H1 (cell line): Measurements from ENCODE around the gene DNAJB1. TPM values are rescaled to one million over a fixed set of nuclear protein-coding genes. Genes with fewer than 3 reads are reported as not detected.

Experiments used
- CTCF ChIA-PET: fragments of 300-600 bp; sonication (Branson Sonifier 250); formaldehyde crosslinking; loops from one replicate; lab custom pipeline; 2021; ENCODE audit not compliant: partially characterized antibody; lab: Charles Lee
- POLR2A ChIA-PET: fragments of 300-600 bp; sonication (Branson Sonifier 250); formaldehyde crosslinking; loops from one replicate; lab custom pipeline; 2021; ENCODE audit warnings: inconsistent platforms; ENCODE audit not compliant: partially characterized antibody; lab: Charles Lee
- DNase-seq, 2 experiments: peaks; one replicate each; pipeline versions ENCODE4 v3.0.0 to v3.0.0-alpha.2; 2010 to 2022; ENCODE audit warnings: low spot score in 2 of 2, low read depth in 1 of 2, mixed read lengths in 1 of 2
- FAIRE-seq: peaks from 2 replicates; lab custom pipeline; 2011; peaks lifted over from hg19 to GRCh38; lab: Jason Lieb, UNC
- H2AFZ ChIP-seq: 2 replicates; pipeline ENCODE4 v1.8.1; 2012; ENCODE audit warnings: low read length, inconsistent platforms
- H2AK5ac ChIP-seq: 2 replicates; pipeline ENCODE4 v1.6.1; 2013; ENCODE audit warnings: low read depth, low read length
- H2BK120ac ChIP-seq: replicated peaks from 2 replicates; pipeline ENCODE3; 2013; ENCODE audit warnings: low read depth, low read length, inconsistent platforms
- H2BK12ac ChIP-seq: 2 replicates; pipeline ENCODE4 v1.6.1; 2013; ENCODE audit warnings: low read depth, low read length
- H2BK15ac ChIP-seq: 2 replicates; pipeline ENCODE4 v1.6.1; 2013; ENCODE audit warnings: low read length
- H2BK20ac ChIP-seq: 2 replicates; pipeline ENCODE4 v1.6.1; 2013; ENCODE audit warnings: low read length
- H2BK5ac ChIP-seq: 2 replicates; pipeline ENCODE4 v1.6.1; 2013; ENCODE audit warnings: low read depth, low read length
- H3K14ac ChIP-seq: 2 replicates; pipeline ENCODE4 v1.6.1; 2013; ENCODE audit warnings: inconsistent platforms; ENCODE audit not compliant: insufficient read length
- H3K18ac ChIP-seq: 2 replicates; pipeline ENCODE4 v1.6.1; 2013; ENCODE audit warnings: low read length; ENCODE audit errors: extremely low read depth
- H3K23ac ChIP-seq: 2 replicates; pipeline ENCODE4 v1.6.1; 2013; ENCODE audit warnings: inconsistent platforms; ENCODE audit not compliant: insufficient read length
- H3K23me2 ChIP-seq: 2 replicates; pipeline ENCODE4 v1.6.1; 2013; ENCODE audit warnings: low read depth, low read length
- H3K27ac ChIP-seq: 2 replicates; pipeline ENCODE4 v1.6.1; 2011; ENCODE audit warnings: low read depth, low read length, inconsistent platforms
- H3K27me3 ChIP-seq, 4 experiments: replicated peaks in 1 of 4; 1 replicate in 1 of 4; 2 replicates in 3 of 4; pipeline versions ENCODE4 v1.6.1 to v1.8.1; 2011 to 2013; ENCODE audit warnings: low read length in 3 of 4, mild to moderate bottlenecking in 3 of 4, inconsistent platforms in 2 of 4, mixed read lengths in 2 of 4, moderate library complexity in 1 of 4; ENCODE audit not compliant: control insufficient read depth in 3 of 4, insufficient read depth in 3 of 4; ENCODE audit errors: extremely low read depth in 1 of 4
- H3K36me3 ChIP-seq, 4 experiments: 2 replicates each; pipeline versions ENCODE4 v1.6.1 to v1.8.1; 2011 to 2013; ENCODE audit warnings: mild to moderate bottlenecking in 4 of 4, low read length in 3 of 4, moderate library complexity in 2 of 4, control low read depth in 1 of 4, inconsistent platforms in 1 of 4; ENCODE audit not compliant: insufficient read depth in 4 of 4, control insufficient read depth in 2 of 4
- H3K4ac ChIP-seq: replicated peaks from 2 replicates; pipeline ENCODE3; 2013; ENCODE audit warnings: low read length, low read depth, mixed read lengths, inconsistent platforms; ENCODE audit not compliant: insufficient read length
- H3K4me1 ChIP-seq, 4 experiments: replicated peaks in 1 of 4; 1 replicate in 1 of 4; 2 replicates in 3 of 4; pipeline versions ENCODE4 v1.6.1 to v1.8.1; 2011 to 2013; ENCODE audit warnings: low read length in 3 of 4, inconsistent platforms in 2 of 4, mixed read lengths in 1 of 4; ENCODE audit not compliant: insufficient read depth in 4 of 4, control insufficient read depth in 3 of 4
- H3K4me2 ChIP-seq, 2 experiments: 2 replicates each; pipeline versions ENCODE4 v1.6.1 to v1.8.1; 2011 to 2013; ENCODE audit warnings: low read depth in 2 of 2, low read length in 2 of 2, control low read depth in 1 of 2, inconsistent platforms in 1 of 2, mild to moderate bottlenecking in 1 of 2; ENCODE audit not compliant: insufficient read depth in 1 of 2
- H3K4me3 ChIP-seq, 4 experiments: fragments of 200-600, 300-600 bp in 1 of 4; sonication (generic), shearing (Covaris generic), sonication (Bioruptor Twin) in 1 of 4; 2 replicates each; pipeline versions ENCODE4 v1.5.1 to v1.8.1; 2011 to 2016; ENCODE audit warnings: low read length in 4 of 4, low read depth in 3 of 4, control low read depth in 2 of 4, inconsistent platforms in 2 of 4, mild to moderate bottlenecking in 2 of 4, mixed read lengths in 1 of 4, moderate library complexity in 1 of 4; ENCODE audit not compliant: insufficient read depth in 2 of 4; ENCODE audit errors: extremely low read depth in 1 of 4
- H3K56ac ChIP-seq: replicated peaks from 2 replicates; pipeline ENCODE3; 2013; ENCODE audit warnings: low read depth, mild to moderate bottlenecking, mixed read lengths, low read length, inconsistent platforms; ENCODE audit not compliant: insufficient read length
- H3K79me1 ChIP-seq: 2 replicates; pipeline ENCODE4 v1.6.1; 2013; ENCODE audit warnings: low read depth, low read length, control low read depth
- H3K79me2 ChIP-seq, 2 experiments: 2 replicates each; pipeline versions ENCODE4 v1.6.1 to v1.8.1; 2012 to 2013; ENCODE audit warnings: low read length in 2 of 2, mild to moderate bottlenecking in 2 of 2, inconsistent platforms in 1 of 2; ENCODE audit not compliant: insufficient read depth in 2 of 2, control insufficient read depth in 1 of 2
- H3K9ac ChIP-seq, 4 experiments: replicated peaks in 1 of 4; 1 replicate in 1 of 4; 2 replicates in 3 of 4; pipeline versions ENCODE4 v1.6.1 to v1.8.1; 2011 to 2013; ENCODE audit warnings: low read depth in 3 of 4, low read length in 3 of 4, control low read depth in 2 of 4, mild to moderate bottlenecking in 2 of 4, moderate library complexity in 2 of 4, inconsistent platforms in 1 of 4; ENCODE audit errors: extremely low read depth in 1 of 4
- H3K9me3 ChIP-seq, 2 experiments: 2 replicates each; pipeline versions ENCODE4 v1.6.1 to v1.8.1; 2012 to 2013; ENCODE audit warnings: mild to moderate bottlenecking in 2 of 2, moderate library complexity in 2 of 2, control low read depth in 1 of 2, inconsistent platforms in 1 of 2, low read depth in 1 of 2, low read length in 1 of 2, mixed read lengths in 1 of 2; ENCODE audit not compliant: insufficient read depth in 2 of 2
- H4K20me1 ChIP-seq, 2 experiments: replicated peaks in 1 of 2; 2 replicates each; pipeline versions ENCODE3 to v1.8.1; 2011 to 2013; ENCODE audit warnings: inconsistent platforms in 2 of 2, low read length in 2 of 2, mild to moderate bottlenecking in 1 of 2; ENCODE audit not compliant: insufficient read depth in 2 of 2, control insufficient read depth in 1 of 2
- H4K5ac ChIP-seq: 2 replicates; pipeline ENCODE4 v1.6.1; 2013; ENCODE audit warnings: low read length, low read depth, mixed read lengths, inconsistent platforms; ENCODE audit not compliant: insufficient read length
- H4K8ac ChIP-seq: 2 replicates; pipeline ENCODE4 v1.8.0; 2013; ENCODE audit warnings: mild to moderate bottlenecking, moderate library complexity, low read length, inconsistent platforms; ENCODE audit not compliant: insufficient read depth; ENCODE audit errors: extremely low read depth
- H4K91ac ChIP-seq: replicated peaks from 2 replicates; pipeline ENCODE3; 2013; ENCODE audit warnings: low read length, mixed read lengths, inconsistent platforms; ENCODE audit not compliant: insufficient read length
- ASH2L ChIP-seq: fragments of 200-600, 300-600 bp; sonication (generic); IDR thresholded peaks from one replicate; pipeline ENCODE4 v1.7.1; 2017; ENCODE audit warnings: low read length
- CEBPB ChIP-seq: IDR thresholded peaks from 2 replicates; pipeline ENCODE4 v1.6.1; 2012; ENCODE audit warnings: low read depth, low read length
- EP300 ChIP-seq, 2 experiments: IDR thresholded peaks; 1 replicate in 1 of 2; 2 replicates in 1 of 2; pipeline ENCODE4 v1.6.1; 2011 to 2012; ENCODE audit warnings: low read depth in 2 of 2, low read length in 2 of 2, mild to moderate bottlenecking in 2 of 2, borderline replicate concordance in 1 of 2, inconsistent platforms in 1 of 2, moderate library complexity in 1 of 2
- NANOG ChIP-seq: IDR thresholded peaks from 2 replicates; pipeline ENCODE4 v1.6.1; 2011; ENCODE audit warnings: low read length, low read depth, mild to moderate bottlenecking, inconsistent platforms; ENCODE audit not compliant: insufficient read depth, poor library complexity, severe bottlenecking
- NRF1 ChIP-seq: IDR thresholded peaks from 2 replicates; pipeline ENCODE4 v1.6.1; 2011; ENCODE audit warnings: mild to moderate bottlenecking, low read depth, low read length, improper control_type of control experiment
- RAD21 ChIP-seq, 2 experiments: IDR thresholded peaks in 1 of 2; conservative IDR thresholded peaks in 1 of 2; 2 replicates each; pipeline ENCODE4 v1.6.1; 2011; ENCODE audit warnings: low read depth in 2 of 2, low read length in 2 of 2, improper control_type of control experiment in 1 of 2, inconsistent platforms in 1 of 2, mild to moderate bottlenecking in 1 of 2, moderate library complexity in 1 of 2
- RBBP5 ChIP-seq: IDR thresholded peaks from 2 replicates; pipeline ENCODE4 v1.7.1; 2012; ENCODE audit warnings: low read depth, mild to moderate bottlenecking, inconsistent platforms, low read length, moderate library complexity, borderline replicate concordance
- RNF2 ChIP-seq: fragments of 200-900, 300-1000 bp; sonication (generic); IDR thresholded peaks from 2 replicates; pipeline ENCODE4 v1.7.1; 2016; ENCODE audit warnings: borderline replicate concordance, low read depth, mild to moderate bottlenecking, antibody characterized with exemption, low read length; ENCODE audit not compliant: poor library complexity, severe bottlenecking; ENCODE audit errors: missing control alignments
- RXRA ChIP-seq: IDR thresholded peaks from 2 replicates; pipeline ENCODE4 v1.6.1; 2011; ENCODE audit warnings: low read depth, mild to moderate bottlenecking, low read length, moderate library complexity; ENCODE audit not compliant: insufficient read depth
- TAF7 ChIP-seq: optimal IDR thresholded peaks from 2 replicates; pipeline ENCODE3; 2011; ENCODE audit warnings: low read depth, mild to moderate bottlenecking, inconsistent platforms, low read length, moderate library complexity, borderline replicate concordance
- WGBS, 2 experiments: shearing (Covaris generic) in 1 of 2; methylation state at CpG; one replicate each; pipeline versions ENCODE4 v1.1.6 to v1.1.7; 2013 to 2015; ENCODE audit warnings: low lambda C conversion rate in 2 of 2, mixed read lengths in 2 of 2, inconsistent platforms in 1 of 2, low coverage in 1 of 2, missing lambda C conversion rate in 1 of 2; ENCODE audit not compliant: insufficient replicate concordance in 2 of 2, insufficient coverage in 1 of 2, insufficient read length in 1 of 2; ENCODE audit errors: extremely low coverage in 1 of 2, missing lambda C conversion rate in 1 of 2; 5-methylcytosine and 5-hydroxymethylcytosine counted together
- polyA plus RNA-seq, 7 experiments: library from polyadenylated mRNA; depleted of rRNA in 3 of 7; stranded (reverse) in 5 of 7; unstranded in 2 of 7; fragments of >200 nt in 5 of 7; fragments of 200-250 nt in 2 of 7; gene quantifications; 1 replicate in 5 of 7; 2 replicates in 1 of 7; 4 replicates in 1 of 7; pipeline versions ENCODE4 v1.2.1 to v1.2.3, GENCODE V29; 2011 to 2013; ENCODE audit warnings: missing spikeins in 2 of 7, mixed read lengths in 2 of 7
- total RNA-seq: library from RNA; stranded (reverse); fragmentation: NEBNext Ultra II Directional; extraction: Animal tissue kit (Norgen Biotek cat#: 25700); gene quantifications from 2 replicates; pipeline ENCODE4 v1.2.1, GENCODE V29; 2021
- TF ChIP-seq, protein P1 (sequence below): IDR thresholded peaks from 2 replicates; pipeline ENCODE4 v1.6.1; 2012; ENCODE audit warnings: low read length, inconsistent platforms

DNAJB1 gene
- total and polyA plus RNA-seq, 2 of the 8 experiments (the other 6 are each of a cell fraction or from before 2014, with no cell fraction given), result 62.9 to 64.3 TPM

GRCh38 chr19:14560776-14561108, 42.5 kb upstream of the DNAJB1 start:
- Histone ChIP-seq H3K18ac (no peak overlapping the region), H2BK5ac (peak overlapping the region; percentile 9; the same call in 1 of the 2 replicates), H3K56ac (no peak overlapping the region), H3K23me2 (no peaks in the 10 kb centered on the region), H3K4me2 (no peak overlapping the region), H2AK5ac (no peak overlapping the region), H3K4me1 (peaks cover 0 to 44% (median 38%) of the 10 kb centered on the region in 4 experiments; a peak in 6 of 7 replicates), H4K20me1 (peaks cover 4 to 18% of the 10 kb centered on the region in 2 experiments), H3K27ac (0 out of 2 replicates have a peak overlapping the region, but pooled peaks have one; percentile 34), H2BK15ac (no peak overlapping the region), H3K27me3 (no peaks in the 10 kb centered on the region), H3K9ac (no peak overlapping the region), H3K79me2 (peaks cover 0 to 25% of the 10 kb centered on the region in 2 experiments; a peak in 1 of 4 replicates), H2BK120ac (no peak overlapping the region), H4K91ac (no peak overlapping the region), H3K23ac (no peak overlapping the region), H3K79me1 (peaks cover 9% of the 10 kb centered on the region), H2BK20ac (no peak overlapping the region), H3K9me3 (no peaks in the 10 kb centered on the region), H2AFZ (no peak overlapping the region), H3K4ac (no peak overlapping the region), H3K4me3 (no peak overlapping the region), H4K5ac (no peak overlapping the region), H3K36me3 (peaks cover 0 to 10% (median 4%) of the 10 kb centered on the region in 4 experiments; a peak in 3 of 8 replicates), H2BK12ac (no peak overlapping the region; the same call in 1 of the 2 replicates), H3K14ac (no peak overlapping the region), H4K8ac (no peak overlapping the region)
- CTCF ChIA-PET, result no interaction called here
- TF ChIP-seq EP300 (IDR thresholded peaks at IDR 0.05; ENCODE audit: borderline replicate concordance in 1 of 2, low read depth in 2 of 2, low read length in 2 of 2), result no peak
- no peak for TF ChIP-seq TAF7
- no peak for TF ChIP-seq RXRA
- TF ChIP-seq, protein P1, sequence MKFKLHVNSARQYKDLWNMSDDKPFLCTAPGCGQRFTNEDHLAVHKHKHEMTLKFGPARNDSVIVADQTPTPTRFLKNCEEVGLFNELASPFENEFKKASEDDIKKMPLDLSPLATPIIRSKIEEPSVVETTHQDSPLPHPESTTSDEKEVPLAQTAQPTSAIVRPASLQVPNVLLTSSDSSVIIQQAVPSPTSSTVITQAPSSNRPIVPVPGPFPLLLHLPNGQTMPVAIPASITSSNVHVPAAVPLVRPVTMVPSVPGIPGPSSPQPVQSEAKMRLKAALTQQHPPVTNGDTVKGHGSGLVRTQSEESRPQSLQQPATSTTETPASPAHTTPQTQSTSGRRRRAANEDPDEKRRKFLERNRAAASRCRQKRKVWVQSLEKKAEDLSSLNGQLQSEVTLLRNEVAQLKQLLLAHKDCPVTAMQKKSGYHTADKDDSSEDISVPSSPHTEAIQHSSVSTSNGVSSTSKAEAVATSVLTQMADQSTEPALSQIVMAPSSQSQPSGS, result no peak
- no peak for TF ChIP-seq RBBP5
- TF ChIP-seq ASH2L, result no peak
- TF ChIP-seq RAD21 (IDR thresholded peaks at IDR 0.05 in 1 of 2, conservative IDR thresholded peaks at IDR 0.05 in 1 of 2; ENCODE audit: low read depth in 2 of 2, low read length in 2 of 2), result no peak
- TF ChIP-seq CEBPB, result no peak
- TF ChIP-seq RNF2, result no peak
- no peak for TF ChIP-seq NRF1
- no peak for TF ChIP-seq NANOG
- DNase-seq (no peak), FAIRE-seq (no peak)
- WGBS, 2 experiments, result 90% methylated on average over 6 of the region's 6 CpGs; no CpG with 5 or more reads in 1 of the 2 experiments
- POLR2A ChIA-PET, result interaction anchor here (1.8 kb wide), 1 partner anchor 8 kb away, joined by 4 read pairs; no protein-coding TSS in a partner anchor
